Globus pallidus (tissue), 1 donor: Measurements from ENCODE around the gene SSTR5.
"Not testable (repeated sequence)": the region's sequence is repeated elsewhere in the genome, so short reads cannot be mapped to it uniquely, and the experiment has no call there.

Experiments used
- DNase-seq: peaks from one replicate; pipeline ENCODE4 v3.0.0-alpha.2; 2015; ENCODE audit warnings: low spot score

The SSTR5 gene

DNA sequence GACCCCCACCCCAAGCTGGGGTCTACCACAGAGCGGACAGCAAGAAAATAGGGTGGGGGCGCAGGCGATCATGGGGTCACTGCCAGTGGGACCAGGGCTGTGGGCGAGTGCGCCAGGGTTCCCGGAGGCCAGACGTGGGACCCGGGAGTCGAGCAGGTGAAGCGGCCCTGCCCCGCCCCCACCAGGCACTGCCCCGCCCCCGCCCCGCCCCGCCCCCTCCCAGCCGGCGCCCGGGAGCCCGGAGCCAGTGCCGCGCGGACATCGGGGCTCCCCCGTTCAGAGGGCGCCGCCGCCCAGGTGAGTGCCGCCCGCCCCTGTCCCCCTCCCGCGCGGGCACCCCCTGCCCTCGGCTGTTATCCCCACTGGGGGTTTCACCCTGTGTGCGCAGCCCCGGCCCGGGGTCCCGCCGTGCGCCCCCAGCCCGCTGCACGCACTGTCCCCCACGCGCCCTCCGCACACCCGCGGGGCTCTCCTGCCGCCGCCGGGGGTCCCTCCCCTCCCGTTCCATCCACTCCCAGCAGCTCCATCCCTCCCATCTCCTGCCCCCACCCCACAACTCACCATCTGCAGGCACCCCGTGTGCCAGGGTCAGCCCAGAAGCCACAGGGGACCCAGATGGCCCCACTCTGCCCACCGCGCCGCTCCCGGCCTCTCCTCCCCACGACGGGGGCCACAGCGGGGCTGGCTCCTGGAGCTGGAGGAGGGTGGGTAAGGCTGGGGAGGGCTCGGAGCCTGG, at the start of gene SSTR5:
TSS of gene SSTR5 (plus strand) at position 222 of the 736 bp plus-strand sequence. CDS start 6,122 bp downstream, outside the sequence.
- no peak for DNase-seq

DNA sequence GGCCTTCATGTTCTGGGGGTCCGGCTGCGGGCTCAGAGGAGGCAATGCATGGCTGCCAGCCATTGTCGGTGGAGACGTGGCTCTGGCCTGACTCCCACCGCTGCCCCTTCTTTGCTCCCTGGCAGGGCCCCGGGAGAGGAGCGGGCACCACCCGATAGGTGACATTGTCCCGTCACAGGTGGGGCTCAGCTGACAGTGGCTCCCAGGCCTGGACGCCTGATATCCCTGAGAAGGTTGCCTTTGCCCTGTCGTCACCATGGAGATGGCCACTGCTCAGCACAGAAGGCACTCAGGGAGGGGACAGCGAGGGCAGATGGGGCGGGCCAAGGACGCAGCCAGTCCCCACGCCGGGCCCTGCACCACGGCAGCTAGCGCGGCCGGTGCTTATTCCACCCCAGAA, 48.4 kb upstream of the SSTR5 start:
- DNase-seq, result no peak

DNA sequence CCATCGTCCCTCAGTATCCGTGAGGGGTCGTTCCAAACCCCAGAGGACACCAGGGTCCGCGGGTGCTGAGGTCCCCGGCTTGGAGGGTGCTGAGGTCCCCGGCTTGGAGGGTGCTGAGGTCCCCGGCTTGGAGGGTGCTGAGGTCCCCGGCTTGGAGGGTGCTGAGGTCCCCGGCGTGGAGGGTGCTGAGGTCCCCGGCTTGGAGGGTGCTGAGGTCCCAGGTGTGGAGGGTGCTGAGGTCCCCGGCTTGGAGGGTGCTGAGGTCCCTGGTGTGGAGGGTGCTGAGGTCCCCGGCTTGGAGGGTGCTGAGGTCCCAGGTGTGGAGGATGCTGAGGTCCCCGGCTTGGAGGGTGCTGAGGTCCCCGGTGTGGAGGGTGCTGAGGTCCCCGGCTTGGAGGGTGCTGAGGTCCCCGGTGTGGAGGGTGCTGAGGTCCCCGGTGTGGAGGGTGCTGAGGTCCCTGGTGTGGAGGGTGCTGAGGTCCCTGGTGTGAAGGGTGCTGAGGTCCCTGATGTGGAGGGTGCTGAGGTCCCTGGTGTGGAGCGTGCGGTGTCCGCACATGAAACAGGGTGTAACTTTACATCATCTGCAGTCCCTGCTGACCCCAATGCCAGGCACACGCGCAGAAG, 47.3 kb upstream of the SSTR5 start:
- not testable (repeated sequence) for DNase-seq

DNA sequence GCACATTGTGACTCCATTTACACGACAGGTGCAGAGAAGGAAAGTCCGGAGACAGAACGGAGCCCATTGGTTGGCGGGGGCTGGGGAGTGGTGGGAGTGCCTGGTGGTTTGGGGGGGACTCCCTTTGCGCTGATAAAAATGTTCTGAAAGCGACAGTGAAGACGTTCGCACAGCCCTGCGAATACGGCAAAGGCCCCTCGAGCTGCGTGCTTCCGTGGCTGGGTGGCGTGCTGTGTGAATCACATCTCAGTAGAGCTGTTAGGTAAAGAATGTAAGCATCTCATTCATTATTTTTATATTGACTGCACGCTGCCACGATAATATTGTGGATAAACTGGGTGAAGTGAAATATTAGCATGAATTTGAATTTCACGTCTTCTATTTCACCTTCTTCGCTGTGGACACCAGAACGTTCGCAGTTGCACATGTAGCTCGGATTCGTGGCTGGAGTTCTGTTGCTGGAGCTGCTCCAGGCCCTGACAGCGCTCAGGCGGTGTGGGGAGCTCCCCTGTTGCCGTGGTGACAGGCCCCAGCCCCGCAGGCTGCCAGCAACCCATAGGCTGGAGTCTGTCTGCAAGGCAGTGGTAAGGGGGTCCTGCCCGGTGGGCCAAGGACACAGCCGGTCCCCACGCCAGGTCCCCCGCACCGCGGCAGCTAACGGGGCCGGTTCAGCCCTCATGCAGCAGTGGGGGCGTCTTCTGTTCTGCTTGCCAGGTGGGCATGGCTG, 46.3 kb upstream of the SSTR5 start:
- DNase-seq, result peak; percentile 76

DNA sequence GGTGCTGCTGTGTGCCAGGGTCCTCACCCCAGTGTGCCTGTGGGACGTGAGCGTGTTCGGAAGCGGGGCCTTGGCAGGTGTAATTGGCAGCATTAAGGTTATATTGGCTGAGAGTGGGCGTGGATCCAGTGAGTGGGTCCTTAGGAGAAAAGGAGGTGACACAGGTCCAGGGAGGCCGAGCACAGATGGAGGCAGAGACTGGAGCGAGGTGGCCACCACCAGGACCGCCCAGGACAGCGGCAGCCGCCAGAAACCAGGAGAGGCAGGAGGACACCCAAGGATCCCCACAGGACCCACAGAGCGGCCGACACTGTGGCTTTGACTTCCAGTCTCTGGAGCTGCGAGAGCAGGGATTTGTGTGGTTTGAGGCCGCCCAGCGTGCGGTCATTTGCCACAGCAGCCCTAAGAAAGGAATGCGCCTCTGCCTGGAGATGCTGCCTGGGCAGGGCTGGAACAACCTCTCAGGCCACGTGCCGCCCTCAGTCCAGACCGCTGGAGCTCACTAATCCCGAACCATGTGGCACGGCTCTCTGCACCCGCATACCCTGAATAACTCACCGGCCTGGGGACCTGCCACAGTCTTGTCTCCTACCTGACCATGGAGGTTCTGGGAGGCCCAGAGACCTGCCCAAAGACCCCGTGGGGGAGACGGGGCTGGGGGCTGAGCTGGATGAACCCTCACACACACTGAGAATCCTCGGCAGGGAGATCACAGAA, 45.6 kb upstream of the SSTR5 start:
- DNase-seq, result peak; percentile 57

DNA sequence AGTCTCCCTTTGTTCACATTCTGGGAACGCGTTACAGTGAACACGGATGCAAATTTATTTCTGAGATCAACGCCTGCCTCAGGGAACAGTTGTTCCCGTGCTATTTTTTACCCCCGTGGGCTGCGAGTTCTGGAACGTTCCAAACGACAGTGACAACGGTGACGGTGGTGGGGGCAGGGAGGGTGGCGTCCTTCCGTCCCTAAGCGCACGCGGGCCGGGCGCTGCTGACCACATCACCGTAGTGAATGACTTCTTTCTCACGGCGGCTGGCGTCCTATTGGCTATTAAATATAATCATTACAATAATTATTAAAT, 45.1 kb upstream of the SSTR5 start:
- DNase-seq, result peak; percentile 53

DNA sequence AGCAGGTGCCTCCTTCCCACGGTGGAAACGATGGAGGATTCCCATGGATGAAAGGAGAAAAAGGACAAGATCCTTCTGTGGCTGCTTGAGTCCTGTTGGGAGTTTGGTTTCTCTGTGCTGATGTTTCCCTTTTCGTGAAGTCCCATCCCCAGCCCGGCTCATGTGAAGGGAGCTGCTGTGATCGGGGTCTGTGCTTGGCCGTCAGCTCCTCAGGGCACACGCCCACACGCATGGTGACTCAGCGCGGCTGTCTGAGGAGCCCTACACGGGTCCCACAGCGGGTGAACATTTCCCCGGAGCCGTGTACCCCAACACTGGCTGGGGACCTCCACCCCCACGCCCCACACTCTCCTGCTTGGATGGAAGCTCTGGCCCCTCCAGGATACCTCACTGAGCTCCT, 44.5 kb upstream of the SSTR5 start:
- no peak for DNase-seq

DNA sequence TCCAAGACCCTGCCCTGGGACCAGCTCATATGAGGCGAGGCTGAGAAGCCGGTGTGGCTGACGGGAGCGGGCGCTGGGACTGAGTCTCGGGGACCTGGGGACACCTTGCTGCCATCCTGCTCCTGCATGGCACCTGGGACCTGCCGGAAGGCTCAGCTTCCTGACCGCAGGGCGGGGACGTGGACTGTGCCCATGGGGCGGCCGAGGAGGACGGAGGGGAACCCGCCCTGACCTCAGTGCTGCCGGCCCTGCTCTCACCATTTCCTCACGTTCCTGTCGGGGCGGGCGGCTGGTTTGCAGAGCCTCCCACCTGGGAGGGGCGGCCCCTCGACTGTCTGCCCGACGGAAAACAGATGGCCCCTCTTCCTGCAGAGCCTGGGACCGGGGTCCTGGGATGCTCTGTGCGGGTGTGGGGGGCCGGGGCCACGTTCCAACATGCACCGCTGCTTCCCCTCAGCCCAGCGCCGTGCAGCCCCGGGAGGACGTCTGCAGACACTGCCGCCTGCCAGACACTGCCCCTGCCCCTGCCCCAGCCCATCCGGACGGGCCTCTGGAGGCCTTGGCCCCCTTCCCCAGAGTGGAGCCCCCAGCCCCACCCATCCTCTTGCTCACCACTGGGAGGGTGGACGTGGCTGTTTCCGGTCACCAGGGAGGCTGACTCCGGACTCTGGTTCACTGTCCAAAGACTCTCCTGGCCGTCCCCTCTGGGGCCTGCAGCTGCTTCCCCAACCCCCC, 43.9 kb upstream of the SSTR5 start:
- no peak for DNase-seq

DNA sequence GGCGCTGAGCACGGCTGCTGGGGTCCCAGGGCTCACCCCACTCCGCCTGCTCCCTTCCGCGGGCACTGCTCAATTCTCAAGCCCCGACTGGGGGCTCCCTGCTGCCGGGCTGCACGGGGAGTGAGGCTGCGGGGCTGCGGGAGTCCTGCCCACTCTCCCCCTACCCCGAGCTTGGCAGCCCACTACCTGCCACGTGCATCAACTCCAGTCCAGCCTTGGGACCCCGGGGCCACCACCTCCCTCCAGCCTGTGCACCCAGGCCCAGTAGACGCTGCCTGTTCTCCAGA, 43.3 kb upstream of the SSTR5 start:
- DNase-seq, result no peak

DNA sequence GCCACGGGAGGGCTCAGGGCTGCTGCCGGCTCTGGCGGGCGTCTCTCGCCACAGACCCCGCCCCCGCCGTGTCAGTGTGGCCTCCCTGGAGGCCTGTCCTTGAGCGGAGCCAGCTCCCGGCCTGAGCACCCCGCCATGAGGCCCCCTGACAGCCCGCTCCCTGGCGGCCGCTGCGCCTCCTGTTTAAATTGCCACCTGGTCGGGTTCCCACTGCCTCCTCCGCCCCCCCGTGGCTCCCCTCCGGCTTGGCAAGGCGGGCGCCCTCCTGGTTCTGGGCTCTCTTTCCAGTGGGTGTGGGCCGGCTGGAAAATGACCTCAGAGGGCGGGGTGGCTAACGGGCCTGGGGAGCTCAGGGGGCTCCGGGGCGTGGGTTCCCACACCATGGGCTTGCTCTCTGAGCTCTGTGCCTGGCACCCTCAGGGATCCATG, 42.1 kb upstream of the SSTR5 start:
- no peak for DNase-seq

DNA sequence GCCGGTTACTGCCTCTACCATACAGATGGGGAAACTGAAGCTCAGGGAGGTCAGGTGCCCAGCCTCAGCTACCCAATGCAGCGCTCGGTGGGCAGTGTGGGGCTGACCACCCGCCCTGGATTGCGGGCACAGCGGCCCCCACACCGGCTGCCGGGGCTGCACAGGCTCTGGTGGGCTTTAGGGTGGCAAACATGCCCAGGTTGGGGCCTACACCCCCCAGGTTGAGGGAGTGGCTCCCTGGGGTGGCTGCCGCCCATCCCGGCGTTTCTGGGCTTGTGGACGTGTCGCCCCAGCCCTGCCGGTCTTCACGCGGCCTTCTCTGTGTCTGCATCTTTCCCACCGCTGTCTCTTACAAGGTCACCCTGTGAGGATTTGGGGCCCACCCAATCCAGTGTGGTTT, 40.9 kb upstream of the SSTR5 start:
- DNase-seq, result no peak

DNA sequence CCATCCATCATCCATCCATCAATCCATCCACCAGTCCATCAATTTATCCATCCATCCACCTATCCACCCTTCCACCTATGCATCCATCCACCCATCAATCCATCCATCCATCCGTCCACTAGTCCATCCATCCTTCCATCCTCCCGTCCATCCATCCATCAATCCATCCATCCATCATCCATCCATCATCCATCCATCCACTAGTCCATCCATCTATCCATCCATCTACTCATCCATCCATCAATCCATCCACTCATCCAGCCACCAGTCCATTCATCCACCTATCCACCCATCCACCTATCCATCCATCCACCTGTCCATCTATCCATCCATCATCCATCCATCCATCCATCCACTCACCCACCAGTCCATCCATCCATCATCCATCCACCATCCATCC, 39.9 kb upstream of the SSTR5 start:
- no peak for DNase-seq

DNA sequence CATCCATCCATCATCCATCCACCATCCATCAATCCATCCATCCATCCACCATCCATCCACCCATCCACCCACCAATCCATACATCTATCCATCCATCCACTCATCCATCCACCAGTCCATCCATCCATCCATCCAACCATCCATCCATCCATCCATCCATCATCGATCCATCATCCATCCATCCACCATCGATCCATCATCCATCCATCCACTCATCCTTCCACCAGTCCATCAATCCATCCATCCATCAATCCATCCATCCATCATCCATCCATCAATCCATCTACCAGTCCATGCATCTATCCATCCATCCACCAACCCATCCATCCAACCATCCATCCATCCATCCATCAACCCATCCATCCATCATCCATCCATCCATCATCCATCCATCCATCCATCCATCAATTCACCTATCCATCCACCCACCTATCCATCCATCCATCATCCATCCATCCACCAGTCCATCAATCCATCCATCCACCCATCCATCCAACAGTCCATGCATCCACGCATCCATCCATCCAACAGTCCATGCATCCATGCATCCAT, 39.3 kb upstream of the SSTR5 start:
- DNase-seq, result no peak

DNA sequence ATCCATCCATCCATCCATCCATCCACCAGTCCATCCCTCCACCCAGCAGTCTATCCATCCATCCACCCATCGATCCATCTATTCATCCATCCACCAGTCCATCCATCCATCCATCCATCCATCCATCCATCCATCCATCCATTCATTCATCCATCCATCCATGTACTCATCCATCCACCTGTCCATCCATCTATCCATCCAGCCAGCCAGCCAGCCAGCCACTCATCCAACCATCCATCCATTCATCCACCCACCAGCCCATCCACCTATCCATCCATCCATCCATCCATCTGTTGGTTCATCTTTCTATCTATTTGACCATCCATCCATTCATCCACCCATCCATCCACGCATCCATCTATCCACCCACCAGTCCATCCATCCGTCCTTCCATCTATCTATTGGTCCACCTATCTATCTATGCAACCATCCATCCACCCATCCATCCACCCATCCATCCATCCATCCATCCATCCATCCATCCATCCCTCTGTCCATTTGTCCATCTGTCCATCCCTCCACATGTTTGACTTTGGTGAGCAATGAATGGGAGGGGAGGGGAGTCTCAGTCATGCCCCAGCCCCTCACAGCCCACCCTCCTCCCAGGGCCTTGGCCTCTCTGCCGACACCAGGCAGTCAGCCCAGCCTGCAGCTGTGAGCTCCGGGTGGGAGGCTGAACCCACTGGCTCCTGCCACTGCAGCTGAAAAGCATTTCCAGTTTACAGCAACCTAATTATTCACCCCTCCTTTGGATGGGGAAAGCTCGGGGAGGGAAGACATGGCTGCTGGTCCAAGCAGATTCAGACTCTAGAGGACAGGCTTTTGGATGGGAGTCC, 38.1 kb upstream of the SSTR5 start:
- peak; percentile 86 for DNase-seq

DNA sequence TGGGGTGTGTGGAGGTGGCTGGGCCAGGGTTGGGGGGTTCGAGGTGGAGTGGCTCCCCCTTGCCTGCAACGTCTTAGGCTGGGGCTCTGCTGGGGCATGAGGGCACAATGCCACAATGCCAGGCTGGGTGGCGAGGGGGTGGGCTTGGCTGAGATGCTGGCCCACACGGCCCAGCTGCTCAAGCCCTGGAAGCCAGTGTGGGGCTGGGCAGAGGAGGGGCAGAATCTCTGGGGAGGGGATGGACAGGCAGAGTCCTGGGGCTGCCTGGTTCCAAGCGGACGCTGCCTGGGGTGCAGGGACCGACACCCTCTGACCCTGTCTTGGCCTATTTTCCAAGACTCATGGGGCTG, 37.5 kb upstream of the SSTR5 start:
- DNase-seq, result peak; percentile 86

DNA sequence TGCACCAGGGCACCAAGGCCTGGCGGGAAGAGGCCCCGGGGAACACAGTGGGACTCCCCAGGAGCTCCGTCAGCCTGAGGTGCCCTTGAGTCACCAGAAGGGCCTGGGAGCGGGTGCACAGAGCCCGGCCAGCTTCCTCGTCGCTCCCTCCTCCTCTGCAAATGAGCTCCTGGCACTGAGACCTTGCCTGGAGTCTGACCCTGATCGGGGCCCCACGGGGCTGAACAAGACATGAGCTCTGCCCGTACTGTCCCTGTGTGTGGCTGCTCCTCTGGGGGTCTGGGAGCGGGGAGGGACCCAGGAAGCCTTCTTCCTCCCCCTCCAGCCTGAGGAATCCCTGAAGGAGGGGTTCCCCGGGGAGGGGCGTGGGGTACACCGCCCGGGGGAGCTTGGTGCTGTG, 36.4 kb upstream of the SSTR5 start:
- DNase-seq, result no peak

DNA sequence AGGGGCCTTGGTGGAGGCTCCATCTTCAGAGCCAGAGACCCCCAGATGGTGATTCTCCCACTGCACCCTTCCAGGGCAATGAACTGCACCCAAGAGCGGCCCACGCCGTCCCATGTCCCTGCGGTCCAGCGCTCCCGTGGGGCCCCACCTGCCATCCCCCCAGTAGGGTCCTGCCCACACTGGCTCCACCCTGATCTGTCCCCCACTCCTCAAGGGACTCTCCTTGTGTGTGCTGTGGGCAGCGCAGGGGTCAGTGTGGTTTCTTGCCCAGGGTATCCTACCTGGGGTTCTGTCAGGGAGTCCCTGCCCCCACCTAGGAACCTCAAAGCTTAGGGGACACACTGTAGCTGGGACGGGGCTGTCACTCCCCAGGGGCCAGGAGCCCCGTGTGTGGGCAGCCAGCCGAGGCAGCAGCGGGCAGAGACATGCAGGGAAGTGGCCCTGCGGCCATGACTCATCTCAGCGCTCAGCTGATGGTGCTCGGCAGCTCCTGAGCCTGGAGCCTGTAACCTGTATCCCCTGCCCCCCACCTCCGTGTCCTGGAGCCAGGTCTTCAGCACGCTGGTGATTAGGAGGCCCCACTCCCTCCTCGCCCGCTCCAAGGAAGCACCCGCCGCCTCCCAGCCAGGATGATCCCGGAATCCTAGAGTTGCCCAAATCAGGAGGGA, 35.7 kb upstream of the SSTR5 start:
- no peak for DNase-seq

DNA sequence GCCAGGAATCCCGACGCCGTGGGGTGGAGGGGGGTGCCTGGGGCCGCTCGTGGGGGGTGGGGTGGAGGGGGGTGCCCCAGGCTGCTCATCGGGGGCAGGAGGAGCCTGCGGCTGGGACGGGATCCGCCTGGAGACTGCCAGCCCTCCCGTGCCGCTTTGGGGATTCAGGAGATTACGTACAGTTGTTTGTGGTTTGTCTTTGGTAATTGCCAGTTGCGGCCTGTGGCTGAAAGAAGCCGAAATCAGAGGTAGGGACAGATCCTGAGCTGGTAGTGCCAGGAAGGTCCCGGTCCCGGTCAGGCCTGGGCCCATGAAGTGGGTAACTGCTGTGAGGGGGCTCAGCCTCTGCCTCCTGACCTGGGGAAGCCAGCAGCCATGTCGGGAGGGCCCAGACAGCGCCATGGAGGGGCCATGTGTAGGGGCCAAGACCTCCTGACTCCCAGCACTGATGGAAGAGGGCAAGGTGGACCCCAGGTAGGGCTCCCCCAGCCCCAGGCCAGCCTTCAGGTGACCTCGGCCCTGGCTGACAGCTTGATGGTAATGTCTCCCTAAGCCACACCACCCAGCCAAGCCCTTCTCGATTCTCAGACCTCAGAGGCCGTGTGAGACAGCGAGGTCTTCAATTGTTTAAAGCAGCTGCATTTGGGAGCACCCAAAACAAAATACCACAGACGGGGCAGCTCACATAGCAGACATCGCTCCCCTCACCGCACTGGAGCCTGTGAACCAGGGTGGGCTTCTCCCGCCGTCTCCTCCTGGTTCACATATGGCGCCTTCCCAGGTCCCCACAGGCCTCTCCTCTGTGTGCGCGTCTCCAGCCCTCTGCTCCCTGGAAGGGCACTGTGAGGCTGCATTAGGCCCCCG, 34.9 kb upstream of the SSTR5 start:
- DNase-seq, result no peak

DNA sequence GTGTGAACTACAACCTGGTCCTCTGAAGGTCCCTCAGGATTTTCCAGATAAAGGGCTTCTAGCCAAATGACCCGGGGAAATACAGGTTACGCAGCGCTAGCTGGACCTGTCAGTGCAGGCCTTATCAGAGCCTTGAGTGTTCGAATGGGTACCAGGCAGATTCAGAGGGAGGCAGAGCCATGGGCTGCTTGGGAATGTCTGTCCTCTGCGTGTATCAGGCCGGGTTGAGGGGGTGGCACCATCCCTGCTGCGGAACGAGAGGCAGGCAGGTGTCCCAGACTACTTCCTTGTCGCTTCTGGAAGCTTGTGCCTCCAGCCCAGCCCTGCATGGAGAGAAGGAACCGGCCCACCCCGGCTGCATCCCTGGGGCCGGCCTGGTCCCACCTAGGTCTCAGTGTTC, 33.6 kb upstream of the SSTR5 start:
- DNase-seq, result no peak

DNA sequence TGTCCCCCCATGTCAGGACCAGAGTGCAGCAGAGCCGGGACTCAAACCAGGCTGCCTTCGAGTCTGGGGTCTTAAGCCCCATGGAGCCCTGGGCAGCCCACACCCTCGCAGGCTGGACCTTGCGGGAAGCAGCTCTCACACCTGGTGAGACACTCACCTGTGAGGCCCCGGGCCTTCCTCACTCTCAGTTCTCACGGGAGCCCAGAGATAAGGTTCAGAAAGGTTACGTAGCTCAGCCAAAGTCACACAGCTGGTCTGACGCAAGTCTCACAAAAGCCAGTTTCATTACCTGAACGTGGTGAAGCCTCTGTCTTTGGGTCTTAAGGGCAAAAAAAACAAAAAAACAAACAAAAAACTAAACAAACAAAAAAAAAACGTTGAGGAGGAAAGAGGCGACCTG, 32.8 kb upstream of the SSTR5 start:
- DNase-seq, result no peak
